PC-9 (cell line): ENCODE data around the gene PAFAH2. TPM values are rescaled to one million over a fixed set of nuclear protein-coding genes. Genes with fewer than 3 reads are reported as not detected.

Experiments used
- BruUV-seq: library from RNA; stranded (reverse); fragments of 400-500 nt; replicated peaks from 2 replicates; lab custom pipeline; 2021; lab: Mats Ljungman, UMichigan
- CTCF ChIA-PET: fragments of 300-600 bp; sonication (Branson Sonifier 250); formaldehyde crosslinking; loops from one replicate; lab custom pipeline; 2022; ENCODE audit warnings: antibody characterized with exemption; lab: Charles Lee
- POLR2A ChIA-PET: fragments of 300-600 bp; sonication (Branson Sonifier 250); formaldehyde crosslinking; loops from one replicate; lab custom pipeline; 2022; ENCODE audit warnings: antibody characterized with exemption; ENCODE audit not compliant: unreplicated experiment; lab: Charles Lee
- DNase-seq, 2 experiments: peaks; one replicate each; pipeline versions ENCODE4 v3.0.0 to v3.0.0-alpha.2; 2015 to 2022; ENCODE audit warnings: mixed read lengths in 1 of 2
- H2AFZ ChIP-seq: fragments of 200-600 bp; sonication (generic); 2 replicates; pipeline ENCODE4 v1.8.1; 2017; ENCODE audit warnings: antibody characterized with exemption
- H3F3A ChIP-seq: fragments of 200-600 bp; sonication (generic); 2 replicates; pipeline ENCODE4 v1.8.1; 2017; ENCODE audit warnings: antibody characterized with exemption, mild to moderate bottlenecking, low read depth; ENCODE audit not compliant: insufficient read depth
- H3K27ac ChIP-seq: fragments of 200-600 bp; sonication (generic); 2 replicates; pipeline ENCODE4 v1.6.1; 2016; ENCODE audit warnings: mixed run types
- H3K27me3 ChIP-seq: fragments of 200-600 bp; sonication (generic); 2 replicates; pipeline ENCODE4 v1.6.1; 2016; ENCODE audit warnings: low read depth, mixed run types; ENCODE audit not compliant: insufficient read depth
- H3K36me3 ChIP-seq: fragments of 200-600 bp; sonication (generic); 2 replicates; pipeline ENCODE4 v1.6.1; 2016; ENCODE audit warnings: low read depth, mixed run types
- H3K4me1 ChIP-seq: fragments of 200-600 bp; sonication (generic); replicated peaks from 2 replicates; pipeline ENCODE4 v1.6.1; 2016; ENCODE audit warnings: mixed run types; ENCODE audit not compliant: insufficient read depth
- H3K4me2 ChIP-seq: fragments of 200-600 bp; sonication (generic); 2 replicates; pipeline ENCODE4 v1.6.1; 2017; ENCODE audit warnings: mixed run types
- H3K4me3 ChIP-seq: fragments of 200-600 bp; sonication (generic); 2 replicates; pipeline ENCODE4 v1.6.1; 2016; ENCODE audit warnings: mixed run types
- H3K79me2 ChIP-seq: fragments of 200-600 bp; sonication (generic); 2 replicates; pipeline ENCODE4 v1.6.1; 2017; ENCODE audit warnings: low read depth, mixed run types
- H3K9me2 ChIP-seq: fragments of 200-600 bp; sonication (generic); 2 replicates; pipeline ENCODE4 v1.8.1; 2017; ENCODE audit warnings: mild to moderate bottlenecking; ENCODE audit not compliant: insufficient read depth
- H3K9me3 ChIP-seq: fragments of 200-600 bp; sonication (generic); 2 replicates; pipeline ENCODE4 v1.8.1; 2016; ENCODE audit warnings: low read depth; ENCODE audit not compliant: insufficient read depth
- H4K20me1 ChIP-seq: fragments of 200-600 bp; sonication (generic); 2 replicates; pipeline ENCODE4 v1.8.1; 2017; ENCODE audit not compliant: insufficient read depth
- EZH2 ChIP-seq: fragments of 200-600 bp; sonication (generic); IDR thresholded peaks from 2 replicates; pipeline ENCODE4 v1.8.0; 2017; ENCODE audit warnings: antibody characterized with exemption, low read depth
- intact Hi-C: fragments of 100-400 bp; cut with micrococcal nuclease; formaldehyde crosslinking; loops from one replicate; pipeline ENCODE4 v1.10.0; 2022; ENCODE audit not compliant: unreplicated experiment
- total RNA-seq: library from RNA; stranded (reverse); gene quantifications from 2 replicates; pipeline ENCODE4 v1.2.3, GENCODE V29; 2021
- TF ChIP-seq, protein P1 (sequence below): fragments of 200-600 bp; sonication (generic); conservative IDR thresholded peaks from 2 replicates; pipeline ENCODE4 v1.6.1; 2017; ENCODE audit warnings: mixed run types, antibody characterized with exemption, mild to moderate bottlenecking, moderate library complexity

Gene PAFAH2
- total RNA-seq, 1 experiment from 2014 or later = 13.9 TPM

GRCh38 chr1:26023009-26023408 lies 25.1 kb upstream of the PAFAH2 start:
- Histone ChIP-seq H3K27me3 (no peaks in the 10 kb centered on the region), H3K4me3 (no peak overlapping the region), H3K9me3 (no peaks in the 10 kb centered on the region), H3F3A (no peaks in the 10 kb centered on the region), H3K9me2 (no peaks in the 10 kb centered on the region), H2AFZ (no peak overlapping the region), H3K4me1 (peaks cover 9% of the 10 kb centered on the region; the same call in 1 of the 2 replicates), H3K79me2 (no peaks in the 10 kb centered on the region), H4K20me1 (no peaks in the 10 kb centered on the region), H3K4me2 (no peak overlapping the region), H3K36me3 (no peaks in the 10 kb centered on the region), H3K27ac (no peak overlapping the region)
- ChIA-PET CTCF (no interaction called here), POLR2A (no interaction called here)
- TF ChIP-seq, protein P1, sequence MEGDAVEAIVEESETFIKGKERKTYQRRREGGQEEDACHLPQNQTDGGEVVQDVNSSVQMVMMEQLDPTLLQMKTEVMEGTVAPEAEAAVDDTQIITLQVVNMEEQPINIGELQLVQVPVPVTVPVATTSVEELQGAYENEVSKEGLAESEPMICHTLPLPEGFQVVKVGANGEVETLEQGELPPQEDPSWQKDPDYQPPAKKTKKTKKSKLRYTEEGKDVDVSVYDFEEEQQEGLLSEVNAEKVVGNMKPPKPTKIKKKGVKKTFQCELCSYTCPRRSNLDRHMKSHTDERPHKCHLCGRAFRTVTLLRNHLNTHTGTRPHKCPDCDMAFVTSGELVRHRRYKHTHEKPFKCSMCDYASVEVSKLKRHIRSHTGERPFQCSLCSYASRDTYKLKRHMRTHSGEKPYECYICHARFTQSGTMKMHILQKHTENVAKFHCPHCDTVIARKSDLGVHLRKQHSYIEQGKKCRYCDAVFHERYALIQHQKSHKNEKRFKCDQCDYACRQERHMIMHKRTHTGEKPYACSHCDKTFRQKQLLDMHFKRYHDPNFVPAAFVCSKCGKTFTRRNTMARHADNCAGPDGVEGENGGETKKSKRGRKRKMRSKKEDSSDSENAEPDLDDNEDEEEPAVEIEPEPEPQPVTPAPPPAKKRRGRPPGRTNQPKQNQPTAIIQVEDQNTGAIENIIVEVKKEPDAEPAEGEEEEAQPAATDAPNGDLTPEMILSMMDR = no peak
- TF ChIP-seq EZH2 = no peak
- no TSS peak for BruUV-seq
- intact Hi-C loops = no loop called here
- DNase-seq = no peak

DNA sequence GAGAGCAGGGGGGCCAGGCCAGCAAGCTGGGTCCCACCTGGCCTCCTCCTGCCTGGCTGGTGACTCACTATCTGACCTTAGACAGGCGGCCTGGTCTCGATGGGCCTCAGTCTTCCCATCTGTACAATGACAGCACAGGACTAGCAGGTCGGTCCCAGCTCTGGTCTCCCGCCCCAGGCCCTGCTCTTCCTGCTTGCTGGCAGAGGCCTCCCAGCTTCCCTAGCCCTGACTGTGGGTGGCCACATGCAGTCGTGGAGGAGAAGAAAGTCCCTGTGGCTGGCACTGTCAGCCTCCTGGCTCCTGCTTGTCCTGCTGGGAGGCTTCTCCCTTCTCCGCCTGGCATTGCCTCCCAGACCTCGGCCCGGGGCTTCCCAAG lies 24.5 kb upstream of the PAFAH2 start:
- no peak overlapping the region for H2AFZ ChIP-seq
- no peak overlapping the region for H3K4me2 ChIP-seq
- H3F3A ChIP-seq = no peaks in the 10 kb centered on the region
- H3K4me3 ChIP-seq = no peak overlapping the region
- ChIA-PET POLR2A (no interaction called here), CTCF (no interaction called here)
- no peaks in the 10 kb centered on the region for H3K27me3 ChIP-seq
- H3K36me3 ChIP-seq = no peaks in the 10 kb centered on the region
- DNase-seq = no peak
- H3K9me3 ChIP-seq = no peaks in the 10 kb centered on the region
- H3K9me2 ChIP-seq = no peaks in the 10 kb centered on the region
- no peaks in the 10 kb centered on the region for H3K79me2 ChIP-seq
- no peak overlapping the region for H3K27ac ChIP-seq
- intact Hi-C loops = no loop called here
- BruUV-seq = no TSS peak
- H3K4me1 ChIP-seq = peaks cover 9% of the 10 kb centered on the region; the same call in 1 of the 2 replicates
- H4K20me1 ChIP-seq = no peaks in the 10 kb centered on the region
- no peak for TF ChIP-seq EZH2
- TF ChIP-seq, protein P1 = no peak

DNA sequence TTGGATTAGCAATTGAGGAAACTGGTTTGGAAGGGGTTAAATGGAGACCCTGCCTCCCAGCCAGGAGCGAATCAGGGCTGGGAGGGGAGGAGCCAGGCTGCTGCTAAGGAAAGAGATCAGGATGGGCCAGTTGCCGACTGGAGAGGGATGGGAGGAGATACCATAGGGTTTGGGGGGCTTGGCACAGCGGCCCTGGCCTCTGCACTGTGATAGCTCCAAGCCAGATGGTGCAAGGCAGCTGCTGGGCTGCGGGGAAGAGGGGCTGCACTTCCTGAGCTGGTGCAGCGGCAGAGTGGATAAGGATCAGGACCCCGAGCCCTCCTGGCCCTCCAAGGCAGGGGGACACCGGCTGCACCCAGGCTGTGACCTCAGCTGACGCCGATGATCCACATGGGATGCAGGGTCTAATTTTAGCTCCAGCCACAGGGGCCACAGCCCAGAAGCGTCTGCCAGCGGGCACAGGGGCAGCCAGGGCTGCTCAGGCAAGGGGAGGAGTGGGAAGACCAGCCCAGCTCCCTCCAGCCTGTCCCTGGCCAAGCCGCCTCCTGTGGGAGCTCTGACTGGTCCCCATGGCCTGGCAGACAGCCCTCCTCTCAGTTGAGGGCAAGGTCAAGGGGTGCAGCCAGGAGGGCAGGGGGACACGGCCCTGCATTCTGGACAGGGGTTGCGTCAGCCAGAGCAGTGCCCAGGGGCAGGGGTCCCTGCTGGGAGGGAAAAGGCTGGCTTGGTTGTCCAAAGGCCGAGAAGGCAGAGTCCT lies 24.0 kb upstream of the PAFAH2 start, which contains the start of gene EXTL1:
TSS of gene EXTL1 (plus strand) at position 129 of the 757 bp plus-strand sequence. CDS start 872 bp downstream, outside the sequence.
- peaks cover 9% of the 10 kb centered on the region; the same call in 1 of the 2 replicates for H3K4me1 ChIP-seq
- no peaks in the 10 kb centered on the region for H3K9me2 ChIP-seq
- no peak within 1 kb of the TSS for H3K4me2 ChIP-seq
- H3K79me2 ChIP-seq = no peaks in the 10 kb centered on the region
- H2AFZ ChIP-seq = no peak within 1 kb of the TSS
- no peak for DNase-seq
- no peaks in the 10 kb centered on the region for H3K36me3 ChIP-seq
- TF ChIP-seq EZH2 = no peak
- TF ChIP-seq, protein P1 = no peak
- no peaks in the 10 kb centered on the region for H4K20me1 ChIP-seq
- no peaks in the 10 kb centered on the region for H3K9me3 ChIP-seq
- POLR2A ChIA-PET = interaction anchor here (0.6 kb wide), 1 partner anchor 1050 kb away, joined by 7 read pairs; no protein-coding TSS in a partner anchor
- H3F3A ChIP-seq = no peaks in the 10 kb centered on the region
- no peak within 1 kb of the TSS for H3K4me3 ChIP-seq
- no peak within 1 kb of the TSS for H3K27ac ChIP-seq
- H3K27me3 ChIP-seq = no peaks in the 10 kb centered on the region
- BruUV-seq = no TSS peak
- CTCF ChIA-PET = no interaction called here
- intact Hi-C loops = no loop called here
